SK-N-SH (cell line): ENCODE measurements around the gene OSBPL10. TPM values are rescaled to one million over a fixed set of nuclear protein-coding genes. Genes with fewer than 3 reads are reported as not detected.

Source experiments
- CTCF ChIA-PET: fragments of 300-600, 350-600 bp; formaldehyde crosslinking; extraction: SDS; loops from one replicate; lab custom pipeline; 2021; lab: Yijun Ruan, JAX
- POLR2A ChIA-PET: fragments of 350-600 bp; sonication (Branson Sonifier 250); formaldehyde crosslinking; extraction: SDS; loops from one replicate; lab custom pipeline; 2020; ENCODE audit warnings: antibody characterized with exemption, inconsistent platforms; lab: Yijun Ruan, JAX
- DNase-seq: peaks from one replicate; pipeline ENCODE4 v3.0.0; 2012
- H2AFZ ChIP-seq: fragments of 200-600 bp; sonication (generic); 2 replicates; pipeline ENCODE4 v1.8.1; 2016; ENCODE audit warnings: antibody characterized with exemption, mild to moderate bottlenecking, low read depth
- H3F3A ChIP-seq: fragments of 200-600 bp; sonication (generic); replicated peaks from 2 replicates; pipeline ENCODE3; 2016; ENCODE audit warnings: antibody characterized with exemption, mild to moderate bottlenecking; ENCODE audit not compliant: insufficient read depth
- H3K27ac ChIP-seq, 2 experiments: fragments of 200-500 bp in 1 of 2; fragments of 200-600 bp in 1 of 2; sonication (Bioruptor generic) in 1 of 2; sonication (generic), shearing (Covaris generic) in 1 of 2; 2 replicates each; pipeline versions ENCODE4 v1.5.1 to v1.6.1; 2014 to 2016; ENCODE audit warnings: low read depth in 2 of 2, inconsistent platforms in 1 of 2, low read length in 1 of 2, mild to moderate bottlenecking in 1 of 2, mixed read lengths in 1 of 2
- H3K27me3 ChIP-seq: fragments of 200-600 bp; sonication (generic), shearing (Covaris generic); 2 replicates; pipeline ENCODE4 v1.6.1; 2016; ENCODE audit warnings: mixed run types; ENCODE audit not compliant: insufficient read depth
- H3K36me3 ChIP-seq, 2 experiments: fragments of 200-500 bp in 1 of 2; fragments of 200-600 bp in 1 of 2; sonication (Bioruptor generic) in 1 of 2; sonication (generic) in 1 of 2; replicated peaks in 1 of 2; 2 replicates each; pipeline versions ENCODE3 to v1.5.1; 2014 to 2016; ENCODE audit warnings: low read length in 1 of 2, mild to moderate bottlenecking in 1 of 2; ENCODE audit not compliant: insufficient read depth in 2 of 2, control insufficient read depth in 1 of 2
- H3K4me1 ChIP-seq, 2 experiments: fragments of 200-500 bp in 1 of 2; fragments of 200-600 bp in 1 of 2; sonication (Bioruptor generic) in 1 of 2; sonication (generic), shearing (Covaris generic) in 1 of 2; 2 replicates each; pipeline versions ENCODE4 v1.5.1 to v1.6.1; 2014 to 2016; ENCODE audit warnings: low read depth in 1 of 2, low read length in 1 of 2, mixed run types in 1 of 2; ENCODE audit not compliant: insufficient read depth in 2 of 2, control insufficient read depth in 1 of 2
- H3K4me2 ChIP-seq: fragments of 200-600 bp; sonication (generic), shearing (Covaris generic); 2 replicates; pipeline ENCODE4 v1.6.1; 2017; ENCODE audit warnings: mixed run types
- H3K4me3 ChIP-seq, 2 experiments: fragments of 200-500 bp in 1 of 2; fragments of 200-600 bp in 1 of 2; sonication (Bioruptor generic) in 1 of 2; sonication (generic), shearing (Covaris generic) in 1 of 2; 2 replicates each; pipeline versions ENCODE4 v1.5.1 to v1.8.1; 2014 to 2016; ENCODE audit warnings: low read depth in 2 of 2, inconsistent platforms in 1 of 2, low read length in 1 of 2, mild to moderate bottlenecking in 1 of 2, mixed read lengths in 1 of 2, moderate library complexity in 1 of 2
- H3K79me2 ChIP-seq: fragments of 200-600 bp; sonication (generic); 2 replicates; pipeline ENCODE4 v1.8.1; 2017; ENCODE audit warnings: mild to moderate bottlenecking; ENCODE audit not compliant: insufficient read depth
- H3K9ac ChIP-seq: fragments of 200-600 bp; sonication (generic); 2 replicates; pipeline ENCODE4 v1.6.1; 2017; ENCODE audit warnings: mixed run types
- H3K9me2 ChIP-seq: fragments of 200-600 bp; sonication (generic); 2 replicates; pipeline ENCODE4 v1.6.1; 2017; ENCODE audit warnings: mixed run types
- H3K9me3 ChIP-seq: fragments of 200-600 bp; sonication (generic); 2 replicates; pipeline ENCODE4 v1.6.1; 2017; ENCODE audit warnings: mixed run types, mild to moderate bottlenecking, moderate library complexity
- H4K20me1 ChIP-seq: fragments of 200-600 bp; sonication (generic); 2 replicates; pipeline ENCODE4 v1.6.1; 2017; ENCODE audit warnings: mild to moderate bottlenecking, mixed run types; ENCODE audit not compliant: insufficient read depth
- CHD2 ChIP-seq: fragments of 150-350 bp; IDR thresholded peaks from 2 replicates; pipeline ENCODE4 v1.6.1; 2018; ENCODE audit warnings: low read length; ENCODE audit not compliant: partially characterized antibody
- ELF1 ChIP-seq: IDR thresholded peaks from 2 replicates; pipeline ENCODE4 v1.4.0; 2012
- FOXJ3 ChIP-seq: sonication (generic); formaldehyde crosslinking; IDR thresholded peaks from 2 replicates; pipeline ENCODE4 v1.5.1; 2020; ENCODE audit warnings: mild to moderate bottlenecking, missing genetic modification reagents
- MXI1 ChIP-seq: IDR thresholded peaks from 2 replicates; pipeline ENCODE4 v1.6.1; 2012; ENCODE audit warnings: mild to moderate bottlenecking, low read depth, low read length, improper control_type of control experiment
- NFIC ChIP-seq: IDR thresholded peaks from 2 replicates; pipeline ENCODE4 v1.4.0; 2012; ENCODE audit warnings: borderline replicate concordance
- NRF1 ChIP-seq: IDR thresholded peaks from 2 replicates; pipeline ENCODE4 v1.6.1; 2012; ENCODE audit warnings: low read depth, mild to moderate bottlenecking, low read length
- POLR2AphosphoS5 ChIP-seq: IDR thresholded peaks from 2 replicates; pipeline ENCODE4 v1.6.1; 2012; ENCODE audit warnings: low read depth, low read length
- RAD21 ChIP-seq: IDR thresholded peaks from 2 replicates; pipeline ENCODE4 v1.6.1; 2012; ENCODE audit warnings: mild to moderate bottlenecking, low read length
- RCOR1 ChIP-seq: fragments of 150-350 bp; IDR thresholded peaks from 2 replicates; pipeline ENCODE4 v1.6.1; 2017; ENCODE audit warnings: antibody characterized with exemption, low read length
- RFX5 ChIP-seq: IDR thresholded peaks from 2 replicates; pipeline ENCODE4 v1.6.1; 2012; ENCODE audit warnings: mild to moderate bottlenecking, improper control_type of control experiment, low read length
- RXRA ChIP-seq: IDR thresholded peaks from 2 replicates; pipeline ENCODE4 v1.4.0; 2012; ENCODE audit warnings: low read depth, mild to moderate bottlenecking, borderline replicate concordance
- SIN3A ChIP-seq: IDR thresholded peaks from 2 replicates; pipeline ENCODE4 v1.6.1; 2012; ENCODE audit warnings: low read depth, mild to moderate bottlenecking, low read length, moderate library complexity, borderline replicate concordance
- TAF1 ChIP-seq: IDR thresholded peaks from 2 replicates; pipeline ENCODE4 v1.6.1; 2012; ENCODE audit warnings: low read depth, mild to moderate bottlenecking, low read length, moderate library complexity, borderline replicate concordance
- TCF12 ChIP-seq: IDR thresholded peaks from 2 replicates; pipeline ENCODE4 v1.4.0; 2012
- TEAD4 ChIP-seq: IDR thresholded peaks from 2 replicates; pipeline ENCODE4 v1.4.0; 2012; ENCODE audit warnings: mild to moderate bottlenecking, borderline replicate concordance; ENCODE audit not compliant: insufficient read depth
- WGBS: methylation state at CpG from one replicate; pipeline ENCODE4 v1.1.6; 2017; ENCODE audit warnings: low lambda C conversion rate; 5-methylcytosine and 5-hydroxymethylcytosine counted together
- polyA plus RNA-seq, 3 experiments: library from polyadenylated mRNA; depleted of rRNA; stranded (reverse); fragments of >200 nt; gene quantifications; 2 replicates each; pipeline ENCODE4 v1.2.3, GENCODE V29; 2012
- TF ChIP-seq, protein P1 (sequence below): IDR thresholded peaks from 2 replicates; pipeline ENCODE4 v1.6.1; 2012; ENCODE audit warnings: mild to moderate bottlenecking, low read depth, low read length, moderate library complexity

The OSBPL10 gene
- polyA plus RNA-seq, 1 of the 3 experiments (the other 2 are of a cell fraction) = 0.12 TPM

DNA sequence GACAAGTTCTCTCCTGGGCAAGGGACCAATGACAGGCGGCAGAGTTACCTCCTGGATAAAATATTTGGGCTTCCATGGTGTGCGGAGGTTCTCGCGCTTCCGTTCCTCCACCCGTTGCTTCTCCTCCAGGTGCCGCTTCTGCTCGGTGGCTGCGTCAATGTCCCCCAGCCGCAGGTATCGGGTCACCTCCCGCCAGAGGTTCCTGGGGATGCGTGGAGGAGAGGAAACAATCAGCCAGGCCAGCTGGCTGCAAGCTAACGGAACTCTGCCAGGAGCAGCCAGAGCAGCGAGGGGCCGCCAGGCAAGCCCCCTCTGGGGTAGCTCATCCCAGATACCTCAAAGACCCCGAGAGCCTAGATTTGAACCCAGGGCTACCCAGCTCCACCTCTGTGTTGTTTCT, 317.0 kb downstream of the OSBPL10 start:
- Histone ChIP-seq H3K4me1 (no peaks in the 10 kb centered on the region), H3K79me2 (no peaks in the 10 kb centered on the region), H2AFZ (no peak overlapping the region), H3K9me2 (no peaks in the 10 kb centered on the region), H3K9me3 (no peaks in the 10 kb centered on the region), H3K4me2 (no peak overlapping the region), H3K9ac (no peak overlapping the region), H3K36me3 (no peaks in the 10 kb centered on the region), H4K20me1 (no peaks in the 10 kb centered on the region), H3K27ac (no peak overlapping the region), H3F3A (no peaks in the 10 kb centered on the region), H3K27me3 (no peaks in the 10 kb centered on the region), H3K4me3 (no peak overlapping the region)
- WGBS = 84% methylated on average over 15 of the region's 17 CpGs
- no peak for TF ChIP-seq SIN3A
- TF ChIP-seq ELF1 = no peak
- TF ChIP-seq TCF12 = no peak
- no peak for DNase-seq
- ChIA-PET CTCF (no interaction called here), POLR2A (no interaction called here)

DNA sequence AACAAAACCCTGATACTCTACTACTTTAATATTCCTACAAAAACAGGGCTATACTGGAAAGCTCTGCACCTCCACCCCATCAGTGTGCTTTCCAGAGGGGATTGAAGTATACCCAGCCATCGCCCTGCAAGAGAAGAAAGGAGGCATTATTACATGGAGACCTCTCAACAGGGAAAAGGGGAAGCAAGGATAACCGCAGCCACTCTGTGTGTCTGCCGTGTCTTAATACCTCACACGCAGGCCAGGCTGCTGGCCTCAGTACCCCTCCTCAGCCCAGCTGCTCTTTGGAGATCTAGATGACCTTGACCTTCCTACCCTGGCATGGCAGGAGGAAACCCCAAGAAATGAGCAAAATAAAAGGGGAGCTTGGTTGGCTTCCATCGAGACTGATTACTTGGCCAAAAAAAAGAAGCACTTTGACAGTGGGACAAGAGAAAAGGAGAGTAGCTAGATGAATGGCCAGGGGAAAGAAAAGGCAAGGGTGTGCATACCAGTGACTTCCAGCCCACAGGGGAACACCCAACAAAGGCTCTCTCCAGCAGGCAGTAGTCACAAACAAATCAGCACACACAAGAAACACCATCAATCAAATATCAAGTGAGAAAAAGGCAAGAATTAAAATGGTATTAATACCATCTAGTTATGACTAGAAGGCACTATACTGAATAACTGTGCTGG, 318.9 kb downstream of the OSBPL10 start:
- H3K27ac ChIP-seq = no peak overlapping the region
- H3K9ac ChIP-seq = no peak overlapping the region
- no peak overlapping the region for H3K4me3 ChIP-seq
- H3K9me3 ChIP-seq = no peaks in the 10 kb centered on the region
- H3K27me3 ChIP-seq = no peaks in the 10 kb centered on the region
- H3K4me1 ChIP-seq = no peaks in the 10 kb centered on the region
- H2AFZ ChIP-seq = no peak overlapping the region
- no peaks in the 10 kb centered on the region for H3K9me2 ChIP-seq
- DNase-seq = no peak
- no peaks in the 10 kb centered on the region for H3F3A ChIP-seq
- no peak overlapping the region for H3K4me2 ChIP-seq
- no peaks in the 10 kb centered on the region for H3K79me2 ChIP-seq
- ChIA-PET CTCF (no interaction called here), POLR2A (no interaction called here)
- no peak for TF ChIP-seq RCOR1
- no peak for TF ChIP-seq RAD21
- TF ChIP-seq CHD2 = no peak
- no peak for TF ChIP-seq MXI1
- no peak for TF ChIP-seq TAF1
- TF ChIP-seq FOXJ3 (CRISPR knock-in tag) = no peak
- TF ChIP-seq, protein P1, sequence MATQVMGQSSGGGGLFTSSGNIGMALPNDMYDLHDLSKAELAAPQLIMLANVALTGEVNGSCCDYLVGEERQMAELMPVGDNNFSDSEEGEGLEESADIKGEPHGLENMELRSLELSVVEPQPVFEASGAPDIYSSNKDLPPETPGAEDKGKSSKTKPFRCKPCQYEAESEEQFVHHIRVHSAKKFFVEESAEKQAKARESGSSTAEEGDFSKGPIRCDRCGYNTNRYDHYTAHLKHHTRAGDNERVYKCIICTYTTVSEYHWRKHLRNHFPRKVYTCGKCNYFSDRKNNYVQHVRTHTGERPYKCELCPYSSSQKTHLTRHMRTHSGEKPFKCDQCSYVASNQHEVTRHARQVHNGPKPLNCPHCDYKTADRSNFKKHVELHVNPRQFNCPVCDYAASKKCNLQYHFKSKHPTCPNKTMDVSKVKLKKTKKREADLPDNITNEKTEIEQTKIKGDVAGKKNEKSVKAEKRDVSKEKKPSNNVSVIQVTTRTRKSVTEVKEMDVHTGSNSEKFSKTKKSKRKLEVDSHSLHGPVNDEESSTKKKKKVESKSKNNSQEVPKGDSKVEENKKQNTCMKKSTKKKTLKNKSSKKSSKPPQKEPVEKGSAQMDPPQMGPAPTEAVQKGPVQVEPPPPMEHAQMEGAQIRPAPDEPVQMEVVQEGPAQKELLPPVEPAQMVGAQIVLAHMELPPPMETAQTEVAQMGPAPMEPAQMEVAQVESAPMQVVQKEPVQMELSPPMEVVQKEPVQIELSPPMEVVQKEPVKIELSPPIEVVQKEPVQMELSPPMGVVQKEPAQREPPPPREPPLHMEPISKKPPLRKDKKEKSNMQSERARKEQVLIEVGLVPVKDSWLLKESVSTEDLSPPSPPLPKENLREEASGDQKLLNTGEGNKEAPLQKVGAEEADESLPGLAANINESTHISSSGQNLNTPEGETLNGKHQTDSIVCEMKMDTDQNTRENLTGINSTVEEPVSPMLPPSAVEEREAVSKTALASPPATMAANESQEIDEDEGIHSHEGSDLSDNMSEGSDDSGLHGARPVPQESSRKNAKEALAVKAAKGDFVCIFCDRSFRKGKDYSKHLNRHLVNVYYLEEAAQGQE = no peak
- TF ChIP-seq TEAD4 = no peak
- TF ChIP-seq NFIC = no peak
- no peak for TF ChIP-seq RFX5
- no peak for TF ChIP-seq RXRA
- TF ChIP-seq NRF1 = no peak
- TF ChIP-seq POLR2AphosphoS5 = no peak
- 70% methylated on average over 5 of the region's 5 CpGs for WGBS
- H4K20me1 ChIP-seq = no peaks in the 10 kb centered on the region
- no peaks in the 10 kb centered on the region for H3K36me3 ChIP-seq
